NCI-H2029 (cell line): ENCODE measurements around the gene NPIPB2.
"Not testable (repeated sequence)": the region's sequence is repeated elsewhere in the genome, so short reads cannot be mapped to it uniquely, and the experiment has no call there.

ENCODE experiments used
- DNase-seq: peaks from one replicate; lab custom pipeline; 2025; lab: John Stamatoyannopoulos, UW

The NPIPB2 gene

DNA sequence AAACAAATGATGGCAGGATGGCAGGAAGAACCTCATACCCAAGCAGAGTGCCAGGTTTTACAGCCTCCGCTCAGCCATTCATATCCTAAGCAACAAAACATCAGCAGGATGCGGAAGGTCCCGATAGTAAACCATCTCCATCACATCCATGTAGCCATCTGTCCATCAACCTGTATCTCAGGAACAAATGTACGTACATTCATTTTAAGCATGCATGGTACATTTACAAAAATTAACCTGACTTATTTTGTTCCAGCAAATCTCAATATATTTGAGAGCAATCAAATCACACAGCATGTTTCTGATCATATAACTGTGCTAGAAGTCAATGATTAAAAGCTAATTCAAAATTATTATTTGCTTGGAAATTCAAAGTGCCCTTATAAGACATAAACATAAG is at the start of gene NPIPB2:
Gene NPIPB2 (minus strand): TSS at position 101 of the 400 bp plus-strand sequence. CDS start 0 bp downstream, at position 101.
- not testable (repeated sequence) for DNase-seq

DNA sequence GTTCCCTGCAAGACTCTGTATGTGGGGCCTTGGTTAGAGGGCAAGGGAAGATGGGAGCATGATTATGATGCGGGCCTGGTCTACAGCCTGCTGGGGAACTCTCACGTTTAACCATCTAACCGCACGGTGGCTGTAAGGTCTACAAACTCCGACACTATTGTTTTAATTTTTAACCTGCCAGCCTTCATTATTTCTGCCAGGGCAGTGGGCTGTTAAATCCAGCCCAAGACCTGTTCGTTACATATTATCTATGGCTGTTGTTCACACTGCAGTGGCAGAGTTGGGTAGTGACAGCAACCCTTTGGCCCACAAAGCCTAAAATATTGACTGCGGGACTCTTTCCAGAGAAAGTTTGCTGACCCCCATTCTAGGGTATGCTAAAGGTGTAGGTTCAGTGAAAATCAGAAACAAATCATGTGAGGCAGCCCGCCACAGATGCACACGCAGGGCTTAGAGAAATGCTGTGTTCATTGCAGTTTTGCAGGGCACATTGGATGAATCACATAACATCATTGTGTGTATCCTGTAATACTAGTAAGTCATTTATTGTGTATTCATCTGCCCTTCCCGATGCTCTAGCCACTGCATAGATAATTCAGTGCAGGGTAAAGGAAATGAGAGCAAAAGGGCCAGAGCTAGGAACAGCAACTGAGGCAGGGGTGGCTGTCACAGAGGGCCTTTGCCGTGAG is 49.0 kb upstream of the NPIPB2 start:
- no peak for DNase-seq

DNA sequence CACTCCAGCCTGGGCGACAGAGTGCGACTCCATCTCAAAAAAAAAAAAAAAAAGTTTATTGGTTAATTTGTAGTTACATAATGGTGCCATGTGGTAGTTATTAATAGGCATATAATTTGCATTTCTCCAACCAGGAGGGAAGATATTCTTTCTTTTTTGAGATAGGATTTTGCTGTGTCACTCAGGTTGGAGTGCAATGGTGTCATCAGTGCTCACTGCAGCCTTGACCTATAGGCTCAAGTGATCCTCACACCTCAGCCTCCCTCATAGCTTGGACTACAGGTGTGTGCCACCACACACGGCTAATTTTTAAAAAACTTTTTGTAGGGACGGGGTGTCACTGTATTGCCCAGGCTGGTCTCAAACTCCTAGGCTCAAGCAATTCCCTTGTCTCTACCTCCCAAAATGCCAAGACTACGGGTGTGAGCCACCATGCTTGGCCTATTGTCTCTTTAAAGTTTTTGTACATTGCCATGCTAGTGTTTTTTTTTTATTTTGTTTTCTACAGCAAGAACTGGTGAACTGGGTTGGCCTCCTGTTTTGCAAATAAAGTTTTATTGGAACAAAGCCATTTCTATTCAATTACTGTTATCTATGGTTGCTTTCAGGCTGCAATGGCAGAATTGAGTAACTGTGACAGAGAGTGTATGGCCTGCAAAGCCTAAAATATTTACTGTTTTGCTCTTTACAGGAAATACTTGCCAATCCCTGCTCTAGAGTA is 46.6 kb upstream of the NPIPB2 start:
- no peak for DNase-seq

DNA sequence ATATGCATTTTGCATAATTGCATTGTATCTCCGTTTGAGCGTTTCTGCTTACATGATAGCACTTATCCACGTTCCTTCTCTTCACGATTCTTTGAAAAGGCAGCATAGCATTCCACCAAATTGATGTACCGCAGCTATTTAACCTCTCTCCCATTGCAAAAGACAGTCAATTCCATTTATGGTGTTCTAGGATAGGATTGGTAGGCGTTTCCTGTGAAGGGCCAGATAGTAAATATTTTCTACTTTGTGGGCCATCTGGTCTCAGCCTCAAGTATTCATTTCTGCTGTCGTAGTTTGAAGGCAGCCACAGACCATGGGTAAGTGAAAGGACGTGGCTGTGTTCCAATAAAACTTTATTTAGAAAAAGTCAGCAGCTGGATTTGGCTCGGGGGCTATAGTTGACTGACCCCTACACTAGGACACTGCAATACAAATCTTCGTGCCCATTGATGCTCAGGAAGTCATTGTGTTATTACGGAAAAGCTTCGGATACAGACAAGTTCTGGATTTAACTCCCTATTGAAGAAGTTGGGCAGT is 44.7 kb upstream of the NPIPB2 start:
- no peak for DNase-seq

DNA sequence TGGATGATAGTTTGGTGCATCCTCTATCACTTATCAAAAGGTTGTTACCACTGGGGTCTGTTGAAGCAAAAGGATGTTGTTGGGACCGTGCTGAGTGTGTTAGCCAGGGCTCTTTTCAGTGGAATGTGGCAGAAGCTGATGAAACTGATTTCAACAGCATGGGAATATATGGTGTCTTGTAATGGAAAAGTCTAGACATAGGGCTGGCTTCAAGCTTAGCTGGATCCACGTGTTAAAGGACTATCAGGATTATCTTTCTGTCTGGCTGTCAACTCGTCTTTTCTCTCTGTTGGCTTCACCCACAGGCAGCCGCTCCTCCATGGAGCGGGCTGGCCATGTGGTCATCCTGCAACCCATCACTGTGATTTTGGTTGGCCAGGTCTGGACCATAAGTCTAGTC is 43.4 kb upstream of the NPIPB2 start:
- DNase-seq, result no peak

DNA sequence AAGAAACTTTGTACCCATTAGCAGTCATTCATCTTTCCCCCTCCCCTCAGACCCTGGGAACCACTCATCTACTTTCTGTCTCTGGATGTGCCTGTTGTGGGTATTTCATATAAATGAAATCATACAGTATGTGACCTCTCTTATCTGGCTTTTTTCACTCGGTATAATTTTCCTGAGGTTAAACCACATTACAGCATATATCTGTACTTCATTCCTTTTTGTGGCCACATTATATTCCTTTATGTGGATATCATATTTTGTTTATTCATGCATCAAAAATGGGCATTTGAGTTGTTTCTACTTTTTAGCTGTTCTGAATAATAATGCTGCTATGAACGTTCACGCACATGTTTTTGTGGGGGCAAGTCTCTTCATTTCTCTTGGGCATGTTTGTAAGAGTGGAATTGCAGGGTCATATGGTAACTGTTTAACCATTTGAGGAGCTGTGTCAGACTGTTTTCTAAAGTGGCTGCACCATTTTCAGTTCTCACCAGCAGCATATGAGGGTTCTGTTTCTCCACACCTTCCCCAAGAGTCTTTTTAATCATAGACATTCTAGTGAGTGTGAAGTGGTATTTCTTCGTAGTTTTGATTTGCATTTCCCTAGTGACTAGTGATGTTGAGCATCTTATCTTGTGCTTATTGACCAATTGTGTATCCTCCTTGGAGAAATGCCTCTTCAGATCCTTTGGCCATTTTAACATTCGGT is 38.4 kb upstream of the NPIPB2 start:
- no peak for DNase-seq

DNA sequence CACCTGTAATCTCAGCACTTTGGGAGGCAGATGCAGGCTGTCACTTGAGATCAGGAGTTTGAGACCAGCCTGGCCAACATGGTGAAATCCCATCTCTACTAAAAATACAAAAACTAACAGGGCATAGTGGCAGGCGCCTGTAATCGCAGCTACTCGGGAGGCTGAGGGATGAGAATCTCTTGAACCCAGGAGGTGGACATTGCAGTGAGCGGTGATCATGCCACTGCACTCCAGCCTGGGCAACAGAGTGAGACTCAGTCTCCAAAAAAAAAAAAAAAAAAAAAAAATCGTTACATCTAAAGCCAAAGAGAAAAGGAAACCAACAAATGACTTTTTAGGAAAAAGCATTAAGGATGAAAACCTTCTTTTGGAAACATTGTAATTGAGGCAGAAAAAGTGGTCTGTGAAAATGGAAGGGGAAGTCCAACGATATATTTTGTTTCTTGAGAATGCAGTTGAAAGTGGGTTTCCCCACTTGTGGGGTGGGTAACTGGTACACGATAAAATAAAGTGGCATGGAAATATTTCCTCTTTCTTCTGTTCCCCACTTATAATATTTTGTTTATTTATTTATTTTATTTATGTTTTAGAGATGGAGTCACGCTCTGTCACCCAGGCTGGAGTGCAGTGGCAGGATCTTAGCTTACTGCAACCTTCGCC is 37.3 kb upstream of the NPIPB2 start:
- DNase-seq, result no peak

DNA sequence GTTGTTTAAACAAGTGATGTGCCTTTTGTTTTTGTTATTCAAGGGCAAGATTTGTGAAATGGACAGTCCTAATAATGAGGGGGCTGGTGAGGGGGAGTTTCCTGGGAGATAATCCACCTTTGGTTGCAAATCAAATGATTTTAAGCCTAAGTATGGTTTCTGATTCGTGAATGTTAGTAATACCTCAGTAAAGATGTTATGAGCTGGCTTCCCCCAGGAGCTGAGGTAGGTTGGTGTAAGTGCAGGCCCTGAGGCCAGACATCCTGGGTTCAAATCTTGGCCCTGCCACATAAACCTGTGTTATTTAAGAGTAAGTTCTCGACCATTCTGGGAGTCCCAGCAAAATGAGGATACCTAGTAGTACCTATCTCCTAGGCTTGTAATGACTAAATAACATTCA is 36.2 kb upstream of the NPIPB2 start:
- no peak for DNase-seq

DNA sequence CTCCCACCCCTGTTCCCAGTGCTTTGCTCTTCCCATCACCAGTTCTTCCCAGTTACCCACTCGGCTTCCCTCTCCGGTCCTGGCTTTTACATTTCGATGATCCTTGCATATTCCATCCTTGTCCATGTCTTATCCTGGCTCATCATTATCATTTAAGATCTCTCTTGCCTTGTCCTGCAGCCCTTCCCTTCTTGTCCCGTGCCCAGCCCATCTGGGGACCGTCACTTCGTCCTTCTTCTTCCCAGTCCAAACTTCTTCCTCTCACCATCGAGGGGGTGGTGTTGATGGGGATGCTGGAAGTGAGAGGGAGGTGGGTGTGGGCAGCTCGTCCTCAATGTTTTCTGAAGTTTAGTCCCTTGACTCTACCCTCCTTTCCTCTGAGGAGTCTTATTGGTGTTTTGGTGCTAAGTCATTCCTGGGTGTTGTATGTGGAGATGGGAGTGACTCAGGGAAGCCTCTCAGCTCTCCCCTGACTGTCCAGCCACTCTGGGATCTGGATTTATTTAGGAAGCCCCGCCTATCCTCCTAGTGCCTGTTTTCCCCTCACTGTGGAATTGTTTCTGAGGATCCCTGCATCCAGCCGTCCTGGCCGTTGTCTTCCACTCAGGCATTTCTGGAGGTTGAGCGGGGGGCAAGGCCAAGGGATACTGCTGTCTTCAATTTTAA is 35.7 kb upstream of the NPIPB2 start:
- no peak for DNase-seq

DNA sequence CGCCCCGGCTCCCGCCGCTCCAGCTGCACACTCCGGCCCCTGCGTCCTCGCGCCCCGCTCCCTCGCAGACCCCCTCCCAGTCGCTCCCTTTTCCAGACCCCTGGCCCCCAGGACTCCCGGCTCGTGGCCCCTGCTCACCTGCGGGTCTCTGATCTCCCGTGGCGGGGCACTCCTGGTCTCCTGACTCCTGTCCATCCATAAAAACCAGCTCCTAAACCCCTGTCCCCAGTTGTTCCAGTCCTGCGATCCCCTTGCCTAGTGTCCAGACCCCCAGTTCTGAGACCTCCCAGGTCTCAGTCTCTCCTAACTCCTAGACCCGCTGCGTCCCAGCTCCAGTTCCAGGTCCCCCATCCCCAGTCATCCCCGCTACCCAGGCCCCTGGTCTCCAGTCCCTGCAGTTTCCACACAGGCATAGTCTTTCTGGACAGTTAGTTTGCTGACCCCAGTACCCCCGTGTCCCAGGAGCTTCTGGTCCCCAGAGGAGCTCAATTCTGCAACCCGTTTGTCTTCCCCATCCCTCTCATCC is 35.1 kb upstream of the NPIPB2 start:
- DNase-seq, result no peak

DNA sequence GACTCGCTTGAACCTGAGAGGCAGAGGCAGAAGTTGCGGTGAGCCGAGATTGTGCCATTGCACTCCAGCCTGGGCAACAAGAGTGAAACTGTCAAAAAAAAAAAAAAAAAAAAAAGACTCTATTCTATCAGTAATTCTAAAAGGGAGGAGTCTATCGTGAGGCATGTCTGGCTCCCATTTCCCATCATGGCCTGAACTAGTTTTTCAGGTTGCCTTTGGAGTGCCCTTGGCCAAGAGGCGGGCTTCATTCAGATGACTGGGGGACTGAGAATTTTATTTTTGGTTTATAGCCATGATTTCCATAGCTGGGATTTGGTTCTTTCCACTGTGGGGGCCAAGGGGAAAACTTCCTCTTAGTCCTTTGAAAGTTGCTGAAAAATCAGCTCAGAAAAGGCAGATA is 31.2 kb upstream of the NPIPB2 start:
- no peak for DNase-seq

DNA sequence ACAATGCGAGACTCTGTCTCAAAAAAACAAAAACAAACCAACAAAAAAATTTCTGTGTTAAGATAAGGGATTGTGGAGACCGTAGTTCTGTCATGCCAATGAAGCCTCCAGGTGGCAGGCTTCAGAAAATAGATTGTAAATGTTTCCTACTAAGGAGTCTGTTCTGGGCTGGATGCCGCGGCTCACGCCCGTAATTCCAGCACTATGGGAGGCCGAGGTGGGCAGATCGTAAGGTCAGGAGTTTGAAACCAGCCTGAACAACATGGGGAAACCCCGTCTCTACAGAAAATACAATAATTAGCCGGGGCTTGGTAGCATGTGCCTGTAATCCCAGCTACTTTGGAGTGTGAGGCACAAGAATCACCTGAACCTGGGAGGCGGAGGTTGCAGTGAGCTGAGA is 30.3 kb upstream of the NPIPB2 start:
- DNase-seq, result no peak

DNA sequence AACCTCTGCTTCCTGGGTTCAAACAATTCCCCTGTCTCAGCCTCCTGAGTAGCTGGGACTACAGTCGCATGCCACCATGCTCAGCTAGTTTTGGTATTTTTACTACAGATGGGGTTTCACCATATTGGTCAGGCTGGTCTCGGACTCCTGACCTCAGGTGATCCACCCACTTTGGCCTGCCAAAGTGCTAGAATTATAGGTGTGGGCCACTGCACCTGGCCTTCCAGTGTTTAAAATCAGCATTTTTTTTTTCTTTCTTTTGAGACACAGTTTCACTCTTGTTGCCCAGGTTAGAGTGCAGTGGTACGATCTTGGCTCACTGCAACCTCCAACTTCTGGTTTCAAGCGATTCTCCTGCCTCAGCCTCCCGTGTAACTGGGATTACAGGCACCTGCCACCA is 28.4 kb upstream of the NPIPB2 start:
- not testable (repeated sequence) for DNase-seq

DNA sequence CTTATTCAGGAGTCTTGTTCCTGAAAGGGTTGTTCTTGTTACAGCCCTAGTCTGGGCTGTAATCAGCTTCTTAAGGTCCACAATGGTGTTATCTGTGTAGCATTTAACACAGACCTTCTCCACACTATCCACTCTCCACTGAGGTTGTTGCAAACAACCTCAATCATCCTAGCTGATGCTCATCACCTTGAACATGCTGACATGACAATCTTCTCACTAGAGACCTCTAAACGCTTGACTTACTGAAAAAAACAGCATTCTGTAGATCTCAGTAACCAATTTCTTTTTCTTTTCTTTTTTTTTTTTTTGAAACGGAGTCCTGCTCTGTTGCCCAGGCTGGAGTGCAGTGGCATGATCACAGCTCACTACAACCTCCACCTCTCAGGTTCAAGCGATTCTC is 26.7 kb upstream of the NPIPB2 start:
- no peak for DNase-seq

DNA sequence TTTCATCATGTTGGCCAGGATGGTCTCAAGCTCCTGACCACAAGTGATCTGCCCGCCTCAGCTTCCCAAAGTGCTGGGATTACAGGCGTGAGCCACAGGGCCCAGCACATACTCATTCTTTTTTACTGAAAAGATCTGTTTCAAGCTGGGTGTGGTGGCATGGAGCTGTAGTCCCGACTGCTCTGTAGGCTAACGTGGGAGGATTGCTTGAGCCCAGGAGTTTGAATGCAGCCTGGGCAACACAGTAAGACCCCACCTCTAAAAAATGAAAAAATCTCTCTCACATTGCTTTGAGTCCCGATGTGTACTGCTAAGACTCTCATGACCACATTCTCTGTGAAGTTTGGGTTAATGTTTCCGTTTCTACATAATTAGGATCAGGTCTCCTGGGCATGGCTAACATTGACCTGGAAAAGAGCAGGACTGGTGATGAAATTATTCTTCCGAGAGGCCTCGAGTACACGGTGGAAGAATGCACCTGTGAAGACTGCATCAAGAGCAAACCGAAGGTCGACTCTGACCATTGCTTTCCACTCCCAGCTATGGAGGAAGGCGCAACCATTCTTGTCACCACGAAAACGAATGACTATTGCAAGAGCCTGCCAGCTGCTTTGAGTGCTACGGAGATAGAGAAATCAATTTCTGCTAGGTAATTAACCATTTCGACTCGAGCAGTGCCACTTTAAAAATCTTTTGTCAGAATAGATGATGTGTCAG is 25.5 kb upstream of the NPIPB2 start:
- DNase-seq, result no peak

DNA sequence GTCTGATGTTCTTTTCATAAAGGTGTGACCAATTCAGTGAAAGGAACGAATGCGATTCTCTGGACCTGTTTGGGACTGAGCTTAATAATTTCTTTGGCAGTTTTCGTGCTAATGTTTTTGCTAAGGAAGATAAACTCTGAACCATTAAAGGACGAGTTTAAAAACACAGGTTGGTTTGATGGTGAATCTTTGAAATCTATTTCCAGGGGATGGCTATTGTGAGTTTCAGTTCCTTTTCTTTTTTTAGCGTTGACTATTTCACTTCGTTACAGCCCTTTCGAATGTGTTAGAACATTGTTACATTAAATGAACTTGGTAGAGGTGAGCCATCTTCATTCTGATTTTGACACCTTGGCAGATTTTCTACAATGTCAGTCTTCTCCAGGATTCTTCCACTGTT is 24.3 kb upstream of the NPIPB2 start:
- DNase-seq, result no peak

DNA sequence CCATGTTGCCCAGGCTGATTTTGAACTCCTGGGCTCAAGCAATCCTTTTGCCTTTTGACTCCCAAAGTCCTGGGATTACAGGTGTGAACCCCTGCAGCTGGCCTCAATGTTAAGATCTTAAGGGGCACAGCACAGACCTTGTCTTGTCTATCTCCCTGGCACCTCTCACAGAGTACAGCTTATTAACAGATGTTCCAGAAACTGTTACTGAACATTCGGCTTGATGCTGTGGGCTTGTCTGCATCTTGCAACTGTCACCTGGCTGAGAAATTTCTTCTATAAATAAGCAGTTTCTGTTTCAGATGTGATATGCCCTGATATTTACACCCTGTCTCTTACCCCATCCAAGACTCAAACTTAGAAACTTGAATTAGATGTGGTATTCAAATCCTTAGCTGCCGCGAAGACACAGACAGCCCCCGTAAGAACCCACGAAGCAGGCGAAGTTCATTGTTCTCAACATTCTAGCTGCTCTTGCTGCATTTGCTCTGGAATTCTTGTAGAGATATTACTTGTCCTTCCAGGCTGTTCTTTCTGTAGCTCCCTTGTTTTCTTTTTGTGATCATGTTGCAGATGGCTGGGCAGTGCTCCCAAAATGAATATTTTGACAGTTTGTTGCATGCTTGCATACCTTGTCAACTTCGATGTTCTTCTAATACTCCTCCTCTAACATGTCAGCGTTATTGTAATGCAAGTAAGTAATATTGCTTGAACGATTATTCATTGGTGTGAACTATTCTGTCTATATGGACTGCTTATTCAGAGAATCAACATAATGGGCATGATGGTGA is 23.1 kb upstream of the NPIPB2 start, which contains the start of gene TNFRSF17:
Gene TNFRSF17 (plus strand): TSS at position 450 of the 791 bp plus-strand sequence. CDS start 115 bp downstream, at position 565.
- no peak for DNase-seq

DNA sequence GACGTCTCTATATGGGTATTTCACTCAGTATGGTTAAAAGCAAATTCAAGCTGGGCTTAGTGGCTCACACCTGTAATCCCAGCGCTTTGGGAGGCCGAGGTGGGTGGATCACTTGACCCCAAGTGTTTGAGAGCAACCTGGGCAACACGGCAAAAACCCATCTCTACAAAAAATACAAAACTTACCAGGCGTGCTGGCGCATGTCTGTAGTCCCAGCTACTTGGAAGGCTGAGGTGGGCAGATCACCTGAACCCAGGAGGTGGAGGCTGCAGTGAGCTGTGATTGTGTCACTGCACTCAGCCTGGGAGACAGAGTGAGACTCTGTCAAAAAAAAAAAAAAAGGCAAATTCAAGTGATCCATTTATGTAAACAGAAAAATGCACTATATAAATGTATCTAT is 21.9 kb upstream of the NPIPB2 start:
- DNase-seq, result no peak

DNA sequence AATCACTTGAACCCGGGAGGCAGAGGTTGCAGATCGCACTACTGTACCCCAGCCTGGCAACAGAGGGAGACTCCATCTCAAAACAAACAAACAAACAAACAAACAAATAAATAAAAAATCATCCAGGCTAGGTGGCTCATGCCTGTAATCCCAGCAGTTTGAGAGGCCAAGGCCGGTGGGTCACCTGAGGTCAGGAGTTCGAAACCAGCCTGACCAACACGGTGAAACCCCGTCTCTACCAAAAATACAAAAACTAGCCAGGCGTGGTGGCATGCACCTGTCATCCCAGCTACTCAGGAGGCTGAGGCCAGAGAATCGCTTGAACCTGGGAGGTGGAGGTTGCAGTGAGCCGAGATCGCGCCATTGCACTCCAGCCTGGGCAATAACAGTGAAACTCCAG is 21.1 kb upstream of the NPIPB2 start:
- DNase-seq, result not testable (repeated sequence)

DNA sequence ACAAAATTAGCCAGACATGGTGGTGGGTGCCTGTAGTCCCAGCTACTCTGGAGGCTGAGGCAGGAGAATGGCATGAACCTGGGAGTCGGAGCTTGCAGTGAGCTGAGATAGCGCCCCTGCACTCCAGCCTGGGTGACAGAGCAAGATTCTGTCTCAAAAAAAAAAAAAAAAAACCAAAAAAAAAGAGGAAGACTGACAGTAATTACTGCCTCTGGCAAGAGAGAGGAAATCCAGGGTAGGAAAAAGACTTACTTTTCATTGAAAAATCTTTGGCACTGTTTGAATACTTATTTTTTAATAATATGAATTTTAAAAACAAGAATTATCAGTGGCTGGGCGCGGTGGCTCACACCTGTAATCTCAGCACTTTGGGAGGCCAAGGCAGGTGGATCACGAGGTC is 20.6 kb upstream of the NPIPB2 start:
- not testable (repeated sequence) for DNase-seq
